Skeletal muscle satellite cell (primary cell): Measurements from ENCODE around the gene CGB3.
"Not testable (repeated sequence)": the region's sequence is repeated elsewhere in the genome, so short reads cannot be mapped to it uniquely, and the experiment has no call there.

Source experiments
- H3K27me3 ChIP-seq: 2 replicates; pipeline ENCODE4 v1.7.0; 2013; ENCODE audit warnings: low read length; ENCODE audit not compliant: control insufficient read depth, insufficient read depth
- H3K36me3 ChIP-seq: 2 replicates; pipeline ENCODE4 v1.7.0; 2013; ENCODE audit warnings: mild to moderate bottlenecking, control low read depth, low read length; ENCODE audit not compliant: insufficient read depth
- H3K4me1 ChIP-seq: 2 replicates; pipeline ENCODE4 v1.7.0; 2013; ENCODE audit warnings: low read length; ENCODE audit not compliant: control insufficient read depth, insufficient read depth
- H3K4me2 ChIP-seq: 2 replicates; pipeline ENCODE4 v1.7.0; 2013; ENCODE audit warnings: mild to moderate bottlenecking, low read length
- H3K4me3 ChIP-seq: 2 replicates; pipeline ENCODE4 v1.7.0; 2013; ENCODE audit warnings: low read length
- H3K9ac ChIP-seq: 2 replicates; pipeline ENCODE4 v1.7.0; 2013; ENCODE audit warnings: mild to moderate bottlenecking, low read depth, low read length, moderate library complexity
- H3K9me3 ChIP-seq: replicated peaks from 2 replicates; pipeline ENCODE4 v1.7.0; 2013; ENCODE audit warnings: mild to moderate bottlenecking, control low read depth, low read length

CGB3 gene

GRCh38 chr19:49038557-49039276, 14.6 kb upstream of the CGB3 start:
- not testable (repeated sequence) for H3K27me3 ChIP-seq, H3K9ac ChIP-seq, H3K9me3 ChIP-seq, H3K4me3 ChIP-seq, H3K36me3 ChIP-seq
- H3K4me1 ChIP-seq = peaks cover 19% of the 10 kb centered on the region
- H3K4me2 ChIP-seq = peak overlapping the region; percentile 8

DNA sequence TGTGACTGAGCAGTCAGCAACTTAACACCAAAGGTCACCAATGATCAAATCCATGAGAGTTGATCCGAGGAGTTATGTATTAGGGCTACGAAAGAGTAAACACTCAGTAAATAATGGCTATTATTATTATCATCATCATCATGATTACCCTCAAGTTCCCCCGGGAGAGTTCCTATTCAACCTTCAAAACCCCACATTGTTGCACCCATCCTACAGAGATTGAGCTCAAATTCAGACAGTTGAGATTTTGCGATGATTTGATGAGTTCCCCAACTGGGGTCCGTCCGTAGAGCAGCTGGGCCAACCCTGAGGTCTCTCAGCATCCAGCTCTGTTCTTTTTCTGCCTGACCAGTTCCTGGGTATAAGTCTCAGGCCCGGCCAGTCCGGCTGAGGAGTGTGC, 14.0 kb upstream of the CGB3 start:
- not testable (repeated sequence) for H3K36me3 ChIP-seq, H3K4me2 ChIP-seq, H3K4me3 ChIP-seq, H3K9ac ChIP-seq, H3K9me3 ChIP-seq, H3K27me3 ChIP-seq
- peaks cover 19% of the 10 kb centered on the region for H3K4me1 ChIP-seq

DNA sequence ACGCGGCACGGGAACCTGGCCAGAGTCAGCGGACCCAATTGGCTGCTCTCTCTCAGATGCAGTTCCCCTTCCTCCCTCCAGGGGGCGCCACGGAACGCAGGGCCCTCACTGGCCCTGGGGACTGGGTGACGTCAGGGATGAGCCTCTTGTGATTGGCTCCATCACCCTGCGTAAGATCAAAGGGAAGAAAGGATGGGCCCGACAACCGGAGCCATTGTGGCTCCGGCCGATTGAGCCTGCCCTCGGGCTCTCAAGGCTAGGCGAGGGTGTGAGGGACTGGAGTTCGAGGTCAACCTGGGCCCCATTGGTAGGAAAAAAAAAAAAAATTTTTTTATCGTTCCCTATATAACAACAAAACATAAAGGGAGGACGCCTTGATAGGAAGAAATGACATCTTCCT, 12.7 kb upstream of the CGB3 start, which contains the start of gene CGB1:
Gene CGB1, minus strand, starts transcription at position 81 of the 400 bp plus-strand sequence. CDS start 184 bp downstream, outside the sequence.
- H3K4me1 ChIP-seq = peaks cover 12% of the 10 kb centered on the region
- H3K36me3 ChIP-seq, H3K27me3 ChIP-seq, H3K4me3 ChIP-seq, H3K9me3 ChIP-seq, H3K9ac ChIP-seq, H3K4me2 ChIP-seq: not testable (repeated sequence)

GRCh38 chr19:49031642-49032301, 7.6 kb upstream of the CGB3 start, which contains the start of gene CGB2:
TSS of gene CGB2 (plus strand) at chr19:49031890. CDS start at chr19:49032096, 206 bp downstream.
- H3K4me2 ChIP-seq, H3K4me1 ChIP-seq, H3K36me3 ChIP-seq, H3K4me3 ChIP-seq, H3K9me3 ChIP-seq, H3K27me3 ChIP-seq, H3K9ac ChIP-seq: not testable (repeated sequence)

GRCh38 chr19:49030323-49030722, 6.2 kb upstream of the CGB3 start:
- not testable (repeated sequence) for H3K27me3 ChIP-seq, H3K36me3 ChIP-seq, H3K4me3 ChIP-seq, H3K9me3 ChIP-seq, H3K4me2 ChIP-seq, H3K9ac ChIP-seq
- peaks cover 11% of the 10 kb centered on the region for H3K4me1 ChIP-seq

GRCh38 chr19:49029749-49030148, 5.6 kb upstream of the CGB3 start:
- H3K36me3 ChIP-seq, H3K9me3 ChIP-seq, H3K9ac ChIP-seq, H3K4me3 ChIP-seq, H3K4me2 ChIP-seq, H3K27me3 ChIP-seq: not testable (repeated sequence)
- H3K4me1 ChIP-seq = peaks cover 11% of the 10 kb centered on the region

- not testable (repeated sequence) for H3K4me3 ChIP-seq, H3K9me3 ChIP-seq, H3K9ac ChIP-seq, H3K4me2 ChIP-seq, H3K36me3 ChIP-seq, H3K27me3 ChIP-seq
- peaks cover 11% of the 10 kb centered on the region for H3K4me1 ChIP-seq
These were observed 4.6 kb upstream of the CGB3 start for GRCh38 chr19:49028686-49029085.

DNA sequence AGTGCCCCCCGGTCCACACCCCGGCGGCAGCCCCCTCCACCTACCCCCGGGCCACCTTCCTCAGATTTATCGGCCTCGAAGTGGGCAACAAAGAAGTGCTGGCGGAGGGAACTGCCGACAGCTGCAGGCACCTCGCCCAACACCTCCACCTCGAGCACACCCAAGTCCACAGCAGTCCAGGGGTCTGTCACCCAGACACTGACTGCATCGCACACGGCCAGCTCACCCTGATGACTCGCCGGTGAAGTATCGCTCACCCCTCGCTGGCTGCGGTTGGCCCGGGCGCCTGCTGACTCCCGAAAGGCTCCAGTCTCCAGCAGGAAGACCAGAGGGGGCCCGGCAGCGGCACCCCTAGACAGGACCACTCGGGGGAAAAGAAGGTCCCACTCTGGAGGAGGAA, 1.5 kb upstream of the CGB3 start:
- H3K27me3 ChIP-seq, H3K9me3 ChIP-seq, H3K36me3 ChIP-seq, H3K9ac ChIP-seq, H3K4me3 ChIP-seq, H3K4me2 ChIP-seq: not testable (repeated sequence)
- H3K4me1 ChIP-seq = peaks cover 11% of the 10 kb centered on the region

DNA sequence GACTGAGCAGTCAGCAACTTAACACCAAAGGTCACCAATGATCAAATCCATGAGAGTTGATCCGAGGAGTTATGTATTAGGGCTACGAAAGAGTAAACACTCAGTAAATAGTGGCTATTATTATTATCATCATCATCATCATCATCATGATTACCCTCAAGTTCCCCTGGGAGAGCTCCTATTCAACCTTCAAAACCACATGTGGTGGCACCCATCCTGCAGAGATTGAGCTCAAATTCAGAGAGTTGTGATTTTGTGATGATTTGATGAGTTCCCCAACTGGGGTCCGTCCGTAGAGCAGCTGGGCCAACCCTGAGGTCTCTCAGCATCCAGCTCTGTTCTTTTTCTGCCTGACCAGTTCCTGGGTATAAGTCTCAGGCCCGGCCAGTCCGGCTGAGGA, 955 bp upstream of the CGB3 start:
- not testable (repeated sequence) for H3K4me2 ChIP-seq, H3K4me3 ChIP-seq, H3K27me3 ChIP-seq, H3K36me3 ChIP-seq, H3K9ac ChIP-seq, H3K9me3 ChIP-seq
- peaks cover 11% of the 10 kb centered on the region for H3K4me1 ChIP-seq

DNA sequence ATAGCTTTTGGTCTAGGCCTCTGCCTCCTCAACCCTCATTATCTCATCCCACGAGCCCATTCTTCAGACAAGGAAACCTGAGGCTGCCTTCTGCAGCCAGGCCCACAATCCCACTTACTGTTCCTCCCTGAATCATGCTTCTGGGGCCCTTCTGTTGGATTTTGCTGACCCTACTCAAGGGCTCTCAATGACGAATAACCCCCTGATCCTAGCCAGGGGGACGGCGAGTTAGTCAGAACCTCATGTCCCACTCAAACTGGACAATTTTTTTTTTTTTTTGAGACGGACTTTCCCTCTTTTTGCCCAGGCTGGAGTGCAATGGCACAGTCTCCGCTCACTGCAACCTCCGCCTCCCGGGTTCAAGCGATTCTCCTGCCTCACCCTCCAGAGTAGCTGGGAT, 2.0 kb downstream of the CGB3 start:
- Histone ChIP-seq H3K4me3 (no peak overlapping the region), H3K9me3 (no peaks in the 10 kb centered on the region), H3K27me3 (no peaks in the 10 kb centered on the region), H3K9ac (no peak overlapping the region), H3K36me3 (no peaks in the 10 kb centered on the region), H3K4me1 (peaks cover 24% of the 10 kb centered on the region), H3K4me2 (no peak overlapping the region)

- H3K9me3 ChIP-seq = no peaks in the 10 kb centered on the region
- H3K4me1 ChIP-seq = peaks cover 24% of the 10 kb centered on the region
- no peak overlapping the region for H3K9ac ChIP-seq
- H3K4me2 ChIP-seq = no peak overlapping the region
- H3K27me3 ChIP-seq = no peaks in the 10 kb centered on the region
- H3K4me3 ChIP-seq = no peak overlapping the region
- no peaks in the 10 kb centered on the region for H3K36me3 ChIP-seq
These were observed 2.9 kb downstream of the CGB3 start for GRCh38 chr19:49020931-49021895.
